Prostate gland (tissue), 2 donors: ENCODE data around the gene SEPTIN7. TPM values are rescaled to one million over a fixed set of nuclear protein-coding genes. Genes with fewer than 3 reads are reported as not detected.

Experiments
- DNase-seq: peaks from one replicate; pipeline ENCODE4 v3.0.0-alpha.2; 2019; ENCODE audit warnings: low spot score
- H3K27ac ChIP-seq, 2 donors: fragments of 200-600 bp; sonication (generic); 2 replicates each; pipeline ENCODE4 v1.5.1; 2017 to 2019
- H3K27me3 ChIP-seq: fragments of 200-600 bp; sonication (generic); replicated peaks from 2 replicates; pipeline ENCODE4 v1.5.1; 2019; ENCODE audit not compliant: insufficient read depth
- H3K36me3 ChIP-seq, 2 donors: fragments of 200-600 bp; sonication (generic); 1 replicate in 1 of 2; 2 replicates in 1 of 2; pipeline versions ENCODE4 v1.5.1 to v1.8.1; 2017 to 2019
- H3K4me1 ChIP-seq: fragments of 200-600 bp; sonication (generic); replicated peaks from 2 replicates; pipeline ENCODE4 v1.5.1; 2019
- H3K4me3 ChIP-seq, 2 donors: fragments of 200-600 bp; sonication (generic); 2 replicates each; pipeline ENCODE4 v1.5.1; 2017 to 2019
- H3K9me3 ChIP-seq: fragments of 200-600 bp; sonication (generic); 2 replicates; pipeline ENCODE4 v1.5.1; 2017
- CTCF ChIP-seq, 4 experiments: fragments of 200-600 bp in 2 of 4; fragments of 450-650 bp in 2 of 4; sonication (generic) in 2 of 4; IDR thresholded peaks; 1 replicate in 3 of 4; 2 replicates in 1 of 4; pipeline ENCODE4 v1.5.1; 2016 to 2019; ENCODE audit warnings: antibody characterized with exemption in 4 of 4, mild to moderate bottlenecking in 2 of 4, moderate library complexity in 2 of 4
- POLR2A ChIP-seq: fragments of 450-650 bp; IDR thresholded peaks from one replicate; pipeline ENCODE4 v1.6.1; 2016; ENCODE audit warnings: antibody characterized with exemption, mild to moderate bottlenecking
- POLR2AphosphoS5 ChIP-seq: sonication (generic); formaldehyde crosslinking; IDR thresholded peaks from one replicate; pipeline ENCODE4 v1.6.1; 2017; ENCODE audit warnings: antibody characterized with exemption
- WGBS: methylation state at CpG from one replicate; pipeline ENCODE4 v1.1.5; 2018; 5-methylcytosine and 5-hydroxymethylcytosine counted together
- intact Hi-C: fragments of 100-400 bp; cut with DNase I; formaldehyde crosslinking; loops from one replicate; pipeline ENCODE4 v1.14.2; 2022
- total RNA-seq, 2 donors: library from RNA; depleted of rRNA; stranded (reverse); fragments of >200 nt; gene quantifications; one replicate each; pipeline ENCODE4 v1.1.0, GENCODE V29; 2016

Gene SEPTIN7
- total RNA-seq, 2 donors from 2014 or later, result 135 to 136 TPM

GRCh38 chr7:35761871-35762677, 38.8 kb upstream of the SEPTIN7 start:
- Histone ChIP-seq H3K4me1 (no peaks in the 10 kb centered on the region), H3K4me3 (no peak overlapping the region), H3K9me3 (no peaks in the 10 kb centered on the region), H3K27ac (no peak overlapping the region), H3K36me3 (no peaks in the 10 kb centered on the region), H3K27me3 (no peaks in the 10 kb centered on the region)
- TF ChIP-seq POLR2A, result no peak
- TF ChIP-seq POLR2AphosphoS5, result no peak
- no peak for TF ChIP-seq CTCF (IDR thresholded peaks at IDR 0.05)
- no peak for DNase-seq
- 86% methylated on average over 4 of the region's 4 CpGs for WGBS
- intact Hi-C loops, result no loop called here

GRCh38 chr7:35762781-35763180, 38.1 kb upstream of the SEPTIN7 start:
- WGBS, result 26% methylated on average over 3 of the region's 3 CpGs
- no peak overlapping the region for H3K27ac ChIP-seq
- intact Hi-C loops, result no loop called here

GRCh38 chr7:35768346-35768745, 32.5 kb upstream of the SEPTIN7 start:
- WGBS, result 96% methylated on average over 20 of the region's 20 CpGs
- no peak overlapping the region for H3K27ac ChIP-seq
- H3K4me1 ChIP-seq, result no peaks in the 10 kb centered on the region
- H3K9me3 ChIP-seq, result no peaks in the 10 kb centered on the region
- no peaks in the 10 kb centered on the region for H3K27me3 ChIP-seq
- no peak overlapping the region for H3K4me3 ChIP-seq
- intact Hi-C loops, result no loop called here
- H3K36me3 ChIP-seq, result no peaks in the 10 kb centered on the region
- no peak for DNase-seq
- TF ChIP-seq POLR2A (no peak), POLR2AphosphoS5 (no peak), CTCF (IDR thresholded peaks at IDR 0.05) (no peak)

More at GRCh38 chr7:35762781-35763180, 38.1 kb upstream of the SEPTIN7 start:
- Histone ChIP-seq H3K4me3 (no peak overlapping the region), H3K36me3 (no peaks in the 10 kb centered on the region), H3K9me3 (no peaks in the 10 kb centered on the region), H3K4me1 (no peaks in the 10 kb centered on the region), H3K27me3 (no peaks in the 10 kb centered on the region)
- no peak for TF ChIP-seq CTCF (IDR thresholded peaks at IDR 0.05)
- TF ChIP-seq POLR2A, result no peak
- TF ChIP-seq POLR2AphosphoS5, result no peak
- DNase-seq, result no peak

- Histone ChIP-seq H3K9me3 (no peaks in the 10 kb centered on the region), H3K27me3 (no peaks in the 10 kb centered on the region), H3K36me3 (no peaks in the 10 kb centered on the region), H3K4me1 (no peaks in the 10 kb centered on the region), H3K27ac (no peak overlapping the region), H3K4me3 (no peak overlapping the region)
- no peak for DNase-seq
- TF ChIP-seq POLR2A (no peak), POLR2AphosphoS5 (no peak), CTCF (IDR thresholded peaks at IDR 0.05) (no peak)
- intact Hi-C loops, result no loop called here
Observed at GRCh38 chr7:35771776-35772175, 29.1 kb upstream of the SEPTIN7 start.

GRCh38 chr7:35773994-35774393, 26.9 kb upstream of the SEPTIN7 start:
- DNase-seq, result no peak
- Histone ChIP-seq H3K4me1 (no peaks in the 10 kb centered on the region), H3K27ac (no peak overlapping the region), H3K9me3 (no peaks in the 10 kb centered on the region), H3K27me3 (no peaks in the 10 kb centered on the region), H3K36me3 (no peaks in the 10 kb centered on the region), H3K4me3 (no peak overlapping the region)
- intact Hi-C loops, result no loop called here
- TF ChIP-seq POLR2A (no peak), CTCF (IDR thresholded peaks at IDR 0.05) (no peak), POLR2AphosphoS5 (no peak)
- 87% methylated on average over 3 of the region's 3 CpGs for WGBS
